DMS53 treated with DMSO at 0.1 percent for 48 hours (cell line): ENCODE results near the gene MPV17L.
"Not testable (repeated sequence)": the region's sequence is repeated elsewhere in the genome, so short reads cannot be mapped to it uniquely, and the experiment has no call there.

ENCODE experiments used
- DNase-seq: peaks from one replicate; lab custom pipeline; 2025; ENCODE audit not compliant: unreplicated experiment; lab: John Stamatoyannopoulos, UW

The MPV17L gene

DNA sequence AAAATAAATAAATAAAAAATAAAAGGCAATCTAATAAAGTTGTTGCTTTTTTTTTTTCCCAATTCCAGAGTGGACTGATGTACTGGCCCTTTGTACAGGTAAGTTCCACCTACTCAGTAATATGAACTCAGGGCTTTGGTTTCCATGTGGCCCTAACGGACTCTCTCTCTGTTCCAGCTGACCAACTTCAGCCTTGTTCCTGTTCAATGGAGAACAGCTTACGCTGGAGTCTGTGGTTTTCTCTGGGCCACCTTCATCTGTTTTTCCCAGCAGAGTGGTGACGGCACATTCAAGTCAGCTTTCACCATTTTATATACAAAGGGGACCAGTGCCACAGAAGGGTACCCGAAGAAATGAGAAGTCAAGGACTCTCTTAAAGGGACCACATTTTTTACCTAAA lies 12.2 kb downstream of the MPV17L start:
- DNase-seq: not testable (repeated sequence)

DNA sequence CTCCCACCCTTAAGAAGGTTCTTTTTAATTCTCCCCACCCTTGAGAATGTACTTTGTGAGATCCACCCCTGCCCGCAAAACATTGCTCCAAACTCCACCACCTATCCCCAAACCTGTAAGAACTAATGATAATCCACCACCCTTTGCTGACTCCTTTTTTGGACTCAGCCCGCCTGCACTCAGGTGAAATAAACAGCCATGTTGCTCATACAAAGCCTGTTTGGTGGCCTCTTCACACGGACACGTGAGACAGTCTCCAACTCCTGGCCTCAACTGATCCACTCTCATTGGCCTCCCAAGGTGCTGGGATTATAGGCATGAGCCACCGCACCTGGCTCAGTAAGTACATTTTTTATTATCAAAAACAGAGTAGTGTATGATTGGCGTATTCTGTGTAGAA lies 13.9 kb downstream of the MPV17L start:
- DNase-seq: not testable (repeated sequence)

DNA sequence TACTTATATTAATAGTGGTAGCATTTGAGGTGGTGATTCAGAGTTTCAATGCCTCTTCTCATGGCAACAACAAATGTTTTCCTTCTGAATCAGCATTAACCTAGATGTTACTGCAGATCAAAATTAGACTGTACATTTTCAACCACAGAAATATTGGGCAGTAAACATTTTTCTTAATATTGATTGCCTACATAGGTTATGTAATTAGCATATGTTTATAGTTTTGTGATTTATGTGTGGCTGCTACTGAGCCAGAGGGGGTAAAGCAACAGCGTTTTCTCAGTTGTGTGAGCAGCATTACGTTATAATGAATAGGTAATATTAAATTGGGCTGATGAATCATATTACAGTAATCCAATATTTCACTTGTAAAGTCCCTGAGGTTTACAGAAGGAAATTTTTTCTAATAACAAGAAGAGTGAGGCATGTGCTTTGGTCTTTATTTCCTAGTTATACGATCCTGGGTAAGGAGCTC lies 20.0 kb downstream of the MPV17L start:
- DNase-seq: no peak

DNA sequence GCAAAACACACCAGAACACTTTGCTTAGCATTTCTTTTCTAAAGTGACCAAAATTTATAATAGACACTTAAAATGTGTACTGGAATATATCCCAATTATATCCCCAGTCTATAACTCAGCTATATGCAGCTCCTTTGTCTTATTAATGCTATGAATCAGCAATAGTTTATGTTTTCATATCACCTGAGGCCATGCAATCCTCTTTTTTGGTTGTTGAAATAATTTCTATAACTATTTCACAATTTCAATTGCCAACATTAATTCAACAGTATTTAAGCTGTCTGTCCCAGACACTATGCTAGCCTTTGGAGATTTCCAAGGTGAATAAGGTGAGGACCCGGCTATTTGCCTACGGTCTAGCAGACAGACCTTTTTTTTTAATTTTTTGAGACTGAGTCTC lies 21.6 kb downstream of the MPV17L start:
- DNase-seq: no peak

DNA sequence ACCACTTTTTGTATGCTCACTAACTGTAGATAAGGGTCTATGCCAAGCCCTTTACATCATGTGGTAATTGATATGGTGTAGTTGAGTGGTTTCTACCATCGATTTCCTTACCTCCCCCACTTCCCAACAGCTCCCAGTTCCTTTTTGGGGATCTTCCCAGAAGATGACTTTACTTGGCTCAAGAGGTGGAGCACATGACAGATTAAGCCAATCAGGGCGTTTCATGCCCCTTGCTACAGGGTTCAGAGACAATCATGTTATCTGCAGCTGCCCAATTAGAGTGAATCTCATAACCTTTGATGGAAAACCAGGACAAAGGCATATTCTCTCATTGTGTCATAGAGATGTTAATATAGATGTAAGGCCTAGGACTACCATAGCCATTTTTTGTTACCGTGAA lies 22.7 kb downstream of the MPV17L start:
- no peak for DNase-seq

DNA sequence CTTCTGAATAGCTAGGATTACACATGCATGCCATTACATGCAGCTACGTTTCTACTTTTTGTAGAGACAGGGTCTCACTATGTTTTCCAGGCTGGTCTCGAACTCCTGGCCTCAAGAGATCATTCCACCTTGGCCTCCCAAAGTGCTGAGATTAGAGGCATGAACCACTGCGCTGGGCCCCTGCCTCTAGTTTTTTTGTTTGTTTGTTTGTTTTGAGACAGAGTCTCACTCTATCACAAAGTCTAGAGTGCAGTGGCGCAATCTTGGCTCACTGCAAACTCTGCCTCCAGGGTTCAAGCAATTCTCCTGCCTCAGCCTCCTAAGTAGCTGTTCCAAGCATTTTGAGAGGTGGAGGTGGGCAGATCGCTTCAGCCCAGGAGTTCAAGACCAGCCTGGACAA lies 26.1 kb downstream of the MPV17L start:
- DNase-seq: not testable (repeated sequence)

DNA sequence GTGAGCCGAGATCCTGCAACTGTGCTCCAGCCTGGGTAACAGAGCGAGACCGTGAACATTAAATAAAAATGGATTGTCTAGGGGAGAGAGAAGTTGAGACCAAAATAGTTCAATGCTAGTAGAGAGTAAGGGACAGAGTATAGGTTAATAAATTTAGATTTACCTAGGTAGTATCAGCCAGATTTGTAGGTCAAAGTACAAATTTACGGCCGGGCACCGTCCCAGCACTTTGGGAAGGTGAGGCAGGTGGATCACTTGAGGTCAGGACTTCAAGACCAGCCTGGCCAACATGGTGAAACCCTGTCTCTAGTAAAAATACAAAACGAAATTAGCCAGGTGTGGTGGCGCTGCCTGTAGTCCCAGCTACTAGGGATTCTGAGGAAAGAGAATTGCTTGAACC lies 26.7 kb downstream of the MPV17L start:
- no peak for DNase-seq

DNA sequence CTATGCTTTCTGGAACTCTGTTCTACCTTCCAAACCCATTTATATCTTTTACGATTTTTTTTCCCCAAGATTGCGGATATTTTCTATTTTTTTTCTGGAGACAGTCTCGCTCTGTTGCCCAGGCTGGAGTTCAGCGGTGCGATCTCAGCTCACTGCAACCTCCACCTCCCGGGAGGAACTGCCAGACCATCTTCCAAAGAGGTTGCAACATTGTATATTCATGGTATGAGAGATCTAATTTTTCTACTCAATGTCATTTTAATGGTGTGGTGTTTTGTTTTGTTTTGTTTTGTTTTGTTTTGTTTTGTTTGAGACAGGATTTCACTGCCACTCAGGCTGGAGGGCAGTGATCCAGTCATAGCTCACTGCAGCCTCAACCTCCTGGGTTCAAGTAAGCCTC lies 30.3 kb downstream of the MPV17L start:
- DNase-seq: no peak

DNA sequence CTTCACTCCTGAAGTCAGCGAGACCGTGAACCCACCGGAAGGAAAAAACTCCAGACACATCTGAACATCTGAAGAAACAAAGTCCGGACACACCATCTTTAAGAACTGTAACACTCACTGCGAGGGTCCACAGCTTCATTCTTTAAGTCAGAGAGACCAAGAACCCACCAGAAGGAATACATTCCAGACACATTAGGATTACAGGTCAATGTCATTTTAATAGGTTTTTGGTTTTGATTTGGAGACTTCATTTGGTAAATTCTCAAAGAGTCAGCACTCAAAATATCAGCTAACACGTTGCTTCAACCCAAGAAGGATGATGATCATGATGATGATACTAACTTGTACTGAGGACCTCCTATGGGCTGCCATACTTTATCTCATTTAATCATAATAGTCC lies 31.2 kb downstream of the MPV17L start:
- no peak for DNase-seq

DNA sequence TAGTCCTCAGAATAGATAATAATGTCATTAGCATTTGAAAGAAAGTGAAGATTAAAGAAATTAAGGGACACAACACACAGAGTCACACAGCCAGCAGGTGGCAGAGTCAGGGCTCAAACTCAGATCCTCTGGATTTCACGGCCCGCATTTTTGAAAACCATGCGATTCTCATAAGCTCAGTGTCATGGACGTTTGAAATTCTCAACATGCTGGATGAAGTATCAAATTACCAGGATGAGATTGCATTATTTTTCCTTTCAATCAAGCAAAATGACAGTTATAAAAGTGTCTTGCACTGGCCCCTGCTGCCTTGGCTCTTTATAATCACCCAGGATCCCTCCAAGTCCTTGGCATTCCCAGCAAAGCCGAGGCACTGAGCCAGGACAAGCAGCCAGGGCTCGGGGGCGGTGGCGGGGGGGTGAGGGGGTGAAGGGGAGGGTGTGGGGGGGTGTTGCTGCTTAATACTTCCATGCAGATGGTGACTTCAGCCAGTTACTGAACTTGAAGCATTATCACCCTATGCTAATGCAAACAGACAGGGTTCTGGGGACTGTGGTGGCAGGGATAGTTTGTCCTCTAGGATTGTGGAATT lies 32.2 kb downstream of the MPV17L start:
- DNase-seq: peak; percentile 9

DNA sequence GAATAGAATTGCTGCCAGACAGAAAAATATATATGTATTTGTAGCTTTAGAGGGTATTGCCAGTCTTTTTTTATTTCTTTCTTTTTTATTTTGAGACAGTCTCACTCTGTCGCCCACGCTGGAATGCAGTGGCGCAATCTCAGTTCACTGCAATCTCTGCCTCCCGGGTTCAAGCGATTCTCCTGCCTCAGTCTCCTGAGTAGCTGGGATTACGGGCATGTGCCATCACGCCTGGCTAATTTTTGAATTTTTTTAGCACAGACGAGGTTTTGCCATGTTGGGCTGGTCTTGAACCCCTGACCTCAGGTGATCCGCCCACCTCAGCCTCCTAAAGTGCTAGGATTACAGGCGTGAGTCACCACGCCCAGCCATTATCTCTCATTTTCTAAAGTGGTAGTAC lies 35.3 kb downstream of the MPV17L start:
- not testable (repeated sequence) for DNase-seq

DNA sequence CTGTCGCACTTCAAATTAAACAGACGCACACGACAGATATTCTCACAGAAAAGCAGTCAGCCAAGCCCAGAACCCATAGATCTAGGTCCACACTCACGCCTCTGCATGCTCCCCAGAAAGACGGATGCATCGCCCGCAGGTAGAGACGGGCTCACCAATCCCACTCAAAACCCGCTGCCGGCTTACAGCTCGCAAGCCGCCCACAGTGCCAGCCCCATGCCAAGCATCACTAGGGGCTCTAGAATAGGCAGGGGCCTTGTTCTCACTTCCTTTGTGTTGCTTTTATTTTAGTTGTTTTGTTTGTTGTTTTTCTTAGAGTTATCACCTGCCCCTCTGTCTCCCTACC lies 38.5 kb downstream of the MPV17L start:
- peak; percentile 36 for DNase-seq

DNA sequence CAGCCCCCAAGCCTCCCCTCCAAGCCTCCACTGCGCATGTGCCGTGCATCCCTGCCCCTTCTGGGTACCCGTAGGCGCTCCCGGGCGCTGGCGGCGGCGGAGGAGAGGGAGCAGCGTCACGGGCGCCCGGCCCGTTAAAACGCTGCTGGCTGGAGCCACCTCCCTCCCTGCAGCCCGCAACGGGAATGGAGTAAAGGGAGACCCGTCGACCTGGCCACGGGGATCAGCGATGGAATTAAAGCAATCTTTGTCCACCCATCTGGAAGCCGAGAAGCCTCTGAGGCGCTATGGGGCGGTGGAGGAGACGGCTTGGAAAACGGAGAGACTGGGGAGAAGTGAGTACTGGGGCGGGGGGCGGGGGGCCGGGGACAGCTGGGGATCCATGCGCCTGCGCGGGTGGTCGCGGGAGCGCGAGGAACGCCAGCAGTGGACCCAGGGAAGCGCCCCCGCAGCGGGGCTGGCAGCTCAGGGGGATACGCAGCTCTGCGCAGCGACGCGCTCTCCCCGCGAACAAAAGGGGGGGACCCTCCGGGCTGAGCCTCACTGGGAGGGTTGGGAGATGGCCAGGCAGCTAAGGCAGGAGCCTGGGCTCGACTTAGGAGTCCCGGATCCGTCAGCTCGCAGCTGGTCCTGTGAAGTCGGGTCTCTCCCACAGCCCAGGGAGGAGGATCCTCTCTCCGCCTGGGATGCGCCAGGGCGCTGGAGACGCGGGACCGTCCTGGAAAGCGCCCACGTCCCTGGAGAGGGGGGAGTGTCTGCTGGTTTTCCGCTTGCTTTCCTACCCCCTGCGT lies 39.1 kb downstream of the MPV17L start, which contains the start of gene BMERB1:
BMERB1 (plus strand) TSS at position 164 of the 791 bp plus-strand sequence; CDS start at position 230, 66 bp downstream.
- DNase-seq: peak; percentile 36

DNA sequence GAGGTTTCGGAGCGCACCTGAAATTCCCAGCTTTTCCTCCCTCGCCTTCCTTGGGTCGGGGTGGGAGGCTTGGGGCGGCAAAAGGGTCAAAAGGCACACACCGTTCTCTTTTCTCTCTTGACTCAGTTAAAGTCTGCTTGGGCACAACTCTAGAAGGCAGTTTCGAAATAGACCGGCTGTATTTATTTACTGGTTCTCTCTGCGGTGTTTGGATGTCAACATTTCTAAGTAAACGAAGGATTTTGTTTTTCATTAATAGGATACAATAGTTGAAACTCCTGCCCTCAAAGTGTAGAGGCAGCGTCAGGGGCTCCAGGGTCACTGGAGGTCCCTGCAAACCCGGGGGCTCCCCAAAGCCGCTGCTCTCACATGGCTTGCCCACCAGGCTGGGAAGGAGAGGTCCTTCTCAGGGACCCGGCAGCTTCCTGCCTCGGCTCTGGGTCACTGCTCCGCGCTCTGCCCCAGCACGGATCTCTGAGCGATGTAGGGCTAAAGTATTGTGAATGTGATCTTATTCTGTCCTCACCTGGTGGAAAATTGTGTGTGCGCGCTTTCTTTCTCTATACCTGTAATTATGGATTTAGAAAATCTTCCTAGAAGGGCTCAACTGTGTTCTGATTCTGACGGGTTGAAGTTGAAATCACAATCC lies 39.8 kb downstream of the MPV17L start:
- DNase-seq: no peak

DNA sequence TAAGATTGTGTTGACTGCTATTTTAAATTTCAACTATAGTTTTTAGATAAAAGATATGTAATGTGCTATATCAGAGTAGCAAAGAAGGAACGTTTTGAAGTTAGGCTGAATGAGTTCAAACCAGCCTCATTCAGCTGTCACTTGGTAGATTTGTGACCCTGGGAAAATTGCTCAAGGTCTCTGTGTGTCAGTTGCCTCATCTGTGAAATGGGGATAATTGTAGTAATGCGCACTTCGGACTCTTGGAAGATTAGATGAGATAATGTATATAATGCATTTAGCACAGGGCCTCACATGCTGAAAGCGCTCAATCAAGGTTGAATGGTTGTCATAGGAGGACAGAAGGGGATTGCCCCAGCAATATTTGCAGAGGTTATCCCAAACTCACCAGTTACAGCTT lies 43.5 kb downstream of the MPV17L start:
- no peak for DNase-seq

DNA sequence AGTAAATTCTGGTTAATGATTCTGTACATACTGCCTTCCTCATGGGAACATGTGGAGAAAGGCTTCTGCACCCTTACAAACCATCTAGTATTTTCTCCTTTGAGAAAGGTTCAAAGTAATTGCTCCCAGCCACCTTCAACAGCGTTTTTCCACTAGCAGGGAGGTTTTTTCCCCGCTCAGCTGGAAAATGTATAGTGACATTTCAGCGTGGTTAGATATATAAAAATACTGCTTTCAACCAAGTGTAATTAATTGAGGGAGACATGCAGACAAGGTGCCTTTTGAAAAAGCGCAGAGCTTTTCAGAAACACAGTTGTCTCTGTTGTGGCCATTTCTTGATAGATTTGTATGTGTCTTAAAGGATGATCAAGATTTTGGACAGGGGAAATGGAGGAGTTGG lies 44.0 kb downstream of the MPV17L start:
- DNase-seq: no peak

DNA sequence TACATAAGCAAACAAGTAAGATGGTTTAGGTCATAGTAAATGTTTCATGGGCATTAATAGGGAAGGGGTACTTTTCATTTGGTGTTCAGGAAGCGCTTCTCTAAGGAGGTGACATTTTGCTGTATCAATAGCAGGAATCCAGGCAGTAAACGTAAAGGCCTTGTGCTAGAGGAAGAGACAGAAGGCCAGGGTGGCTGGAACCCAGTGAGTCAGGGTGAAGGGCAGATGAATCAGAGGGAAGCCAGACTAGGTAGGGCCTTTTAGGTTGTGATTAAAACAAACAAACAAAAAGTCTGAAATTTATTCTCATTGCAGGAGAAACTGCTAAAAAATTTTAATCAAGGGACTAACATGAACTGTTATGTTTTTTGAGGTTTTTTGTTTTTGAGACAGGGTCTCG lies 45.3 kb downstream of the MPV17L start:
- no peak for DNase-seq

DNA sequence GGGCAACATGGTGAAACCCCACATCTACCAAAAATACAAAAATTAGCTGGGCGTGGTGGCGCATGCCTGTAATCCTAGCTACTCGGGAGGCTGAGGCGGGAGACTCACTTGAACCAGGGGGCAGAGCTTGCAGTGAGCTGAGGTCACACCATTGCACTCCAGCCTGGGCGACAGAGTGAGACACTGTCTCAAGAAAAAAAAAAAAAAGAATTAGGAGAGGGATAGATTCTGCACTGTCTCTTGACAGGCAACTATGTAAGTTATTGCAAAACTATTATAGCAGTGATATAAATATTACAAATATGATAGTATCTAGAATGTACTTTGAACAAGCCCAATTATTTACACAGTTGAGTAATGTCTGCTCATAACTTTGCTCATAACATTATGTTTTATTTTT lies 46.6 kb downstream of the MPV17L start:
- not testable (repeated sequence) for DNase-seq

DNA sequence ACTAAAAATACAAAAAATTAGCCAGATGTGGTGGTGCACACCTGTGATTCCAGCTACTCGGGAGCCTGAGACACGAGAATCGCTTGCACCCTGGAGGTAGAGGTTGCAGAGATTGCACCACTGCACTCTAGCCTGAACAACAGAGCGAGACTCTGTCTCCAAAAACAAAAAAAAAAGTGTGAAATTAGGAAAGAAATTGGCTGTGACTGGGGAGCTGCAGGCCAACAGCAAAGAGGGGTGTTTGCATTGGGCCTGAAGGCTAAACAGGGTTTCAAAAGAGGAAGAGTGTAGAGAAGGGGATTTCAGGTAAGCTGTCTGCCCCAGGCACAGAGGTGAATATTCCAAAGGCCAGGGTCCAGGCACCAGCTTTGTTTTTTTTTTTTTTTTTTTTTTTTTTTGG lies 48.2 kb downstream of the MPV17L start:
- DNase-seq: no peak

DNA sequence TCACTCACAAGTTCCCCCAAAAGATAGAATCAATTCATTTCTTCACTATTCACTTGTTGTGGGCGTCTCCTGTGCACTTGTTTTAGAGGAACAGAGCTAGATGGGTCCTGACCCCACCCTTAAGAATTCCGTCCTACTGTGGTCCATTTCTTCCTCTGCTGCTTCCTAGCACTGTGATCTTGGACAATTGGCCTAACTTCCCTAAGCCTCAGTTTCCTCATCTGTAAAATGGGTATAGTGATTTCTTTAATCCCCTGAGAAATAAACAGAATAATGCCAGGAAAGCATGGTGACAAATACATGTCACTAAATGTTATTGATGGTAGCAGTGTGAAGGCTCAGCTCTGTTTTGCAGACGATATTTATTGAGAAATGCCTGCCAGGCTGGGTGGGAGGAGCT lies 48.7 kb downstream of the MPV17L start:
- no peak for DNase-seq

DNA sequence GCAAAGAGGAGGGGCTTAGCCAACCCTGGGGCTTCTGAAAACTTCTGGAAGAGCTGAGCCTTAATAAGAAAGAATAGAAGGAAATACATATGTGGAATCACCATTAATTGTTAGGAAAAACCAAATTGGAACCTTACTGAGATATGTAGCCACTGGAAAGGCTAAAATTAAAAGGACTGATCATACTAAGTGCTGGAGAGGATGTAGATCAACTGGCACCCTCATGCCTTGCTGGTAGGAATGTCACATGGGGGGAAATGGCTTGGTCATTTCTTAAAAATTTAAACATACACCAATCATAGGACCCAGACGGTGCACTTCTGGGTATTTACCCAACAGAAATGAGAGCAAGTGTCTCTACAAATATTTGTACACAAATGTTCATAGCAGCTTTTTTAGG lies 49.9 kb downstream of the MPV17L start:
- DNase-seq: no peak

DNA sequence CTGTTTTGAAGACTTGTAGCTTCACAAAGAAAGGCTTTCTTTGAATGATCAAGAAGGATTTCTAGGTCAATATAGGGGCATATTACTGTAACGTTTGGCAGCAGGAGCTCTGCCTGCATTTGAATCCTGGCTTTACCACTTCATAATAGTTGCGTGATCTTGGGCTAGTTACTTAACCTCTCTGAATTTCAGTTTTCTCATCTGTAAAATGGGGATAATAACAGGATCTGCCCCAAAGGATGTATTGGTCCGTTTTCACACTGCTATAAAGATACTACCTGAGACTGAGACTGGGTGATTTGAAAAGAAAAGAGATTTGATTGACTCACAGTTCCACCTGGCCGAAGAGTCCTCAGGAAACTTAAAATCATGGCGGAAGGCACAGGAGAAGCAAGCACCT lies 51.3 kb downstream of the MPV17L start:
- no peak for DNase-seq
